CD14-positive monocyte (primary cell): Measurements from ENCODE around the gene NTM. TPM values are rescaled to one million over a fixed set of nuclear protein-coding genes. Genes with fewer than 3 reads are reported as not detected.

Experiments
- DNase-seq, 3 donors: peaks; one replicate each; pipeline ENCODE4 v3.0.0-alpha.2; 2011 to 2022
- H2AFZ ChIP-seq: 2 replicates; pipeline ENCODE4 v1.6.0; 2012; ENCODE audit warnings: mild to moderate bottlenecking, low read depth, low read length, inconsistent platforms; ENCODE audit not compliant: insufficient read depth, poor library complexity, severe bottlenecking
- H3K27ac ChIP-seq, 2 donors: 1 replicate in 1 of 2; 2 replicates in 1 of 2; pipeline ENCODE4 v1.5.1; 2012 to 2013; ENCODE audit warnings: low read length in 2 of 2, control low read depth in 1 of 2, inconsistent platforms in 1 of 2, low read depth in 1 of 2, mild to moderate bottlenecking in 1 of 2
- H3K27me3 ChIP-seq, 2 donors: one replicate each; pipeline versions ENCODE4 v1.6.0 to v1.6.1; 2011 to 2013; ENCODE audit warnings: low read length in 2 of 2; ENCODE audit not compliant: control insufficient read depth in 2 of 2, insufficient read depth in 2 of 2
- H3K36me3 ChIP-seq, 2 donors: replicated peaks in 1 of 2; 1 replicate in 1 of 2; 2 replicates in 1 of 2; pipeline versions ENCODE4 v1.5.1 to v1.6.1; 2012 to 2013; ENCODE audit warnings: low read length in 2 of 2, control low read depth in 1 of 2, inconsistent platforms in 1 of 2, mild to moderate bottlenecking in 1 of 2; ENCODE audit not compliant: insufficient read depth in 2 of 2, control insufficient read depth in 1 of 2
- H3K4me1 ChIP-seq, 2 donors: 1 replicate in 1 of 2; 2 replicates in 1 of 2; pipeline versions ENCODE4 v1.5.1 to v1.6.1; 2012 to 2013; ENCODE audit warnings: low read length in 2 of 2, control low read depth in 1 of 2, inconsistent platforms in 1 of 2, mild to moderate bottlenecking in 1 of 2, moderate library complexity in 1 of 2; ENCODE audit not compliant: insufficient read depth in 2 of 2, control insufficient read depth in 1 of 2
- H3K4me2 ChIP-seq: replicated peaks from 2 replicates; pipeline ENCODE3; 2012; ENCODE audit warnings: low read length, moderate library complexity, mild to moderate bottlenecking; ENCODE audit not compliant: poor library complexity, severe bottlenecking; ENCODE audit errors: extremely low read depth
- H3K4me3 ChIP-seq, 3 experiments: fragments of 200-600 bp in 1 of 3; sonication (generic) in 1 of 3; replicated peaks in 1 of 3; 1 replicate in 2 of 3; 2 replicates in 1 of 3; pipeline ENCODE4 v1.5.1; 2011 to 2013; ENCODE audit warnings: low read length in 3 of 3, mild to moderate bottlenecking in 3 of 3, control low read depth in 2 of 3, low read depth in 2 of 3, inconsistent platforms in 1 of 3, moderate library complexity in 1 of 3
- H3K79me2 ChIP-seq: 2 replicates; pipeline ENCODE4 v1.6.0; 2012; ENCODE audit warnings: mild to moderate bottlenecking, control low read depth, inconsistent platforms, low read length, moderate library complexity; ENCODE audit not compliant: insufficient read depth
- H3K9ac ChIP-seq: 2 replicates; pipeline ENCODE4 v1.6.0; 2017; ENCODE audit warnings: low read length, mild to moderate bottlenecking; ENCODE audit not compliant: insufficient read depth, poor library complexity, severe bottlenecking
- H3K9me3 ChIP-seq, 2 donors: replicated peaks in 1 of 2; 1 replicate in 1 of 2; 2 replicates in 1 of 2; pipeline versions ENCODE4 v1.5.1 to v1.6.1; 2012 to 2013; ENCODE audit warnings: low read length in 2 of 2, control low read depth in 1 of 2; ENCODE audit not compliant: control insufficient read depth in 1 of 2, insufficient read depth in 1 of 2
- H4K20me1 ChIP-seq: 2 replicates; pipeline ENCODE4 v1.6.0; 2012; ENCODE audit warnings: mild to moderate bottlenecking, low read length, control low read depth, moderate library complexity; ENCODE audit not compliant: insufficient read depth
- H3K27ac Mint-ChIP-seq, 7 donors: one replicate each; pipeline ENCODE4 v1.8.0; 2020; ENCODE audit warnings: mild to moderate bottlenecking in 7 of 7, mixed read lengths in 7 of 7, moderate library complexity in 6 of 7, inconsistent platforms in 2 of 7
- H3K27me3 Mint-ChIP-seq, 3 donors: one replicate each; pipeline ENCODE4 v1.8.0; 2021 to 2022; ENCODE audit warnings: low read depth in 3 of 3, mild to moderate bottlenecking in 3 of 3, mixed read lengths in 3 of 3, moderate library complexity in 3 of 3, inconsistent platforms in 1 of 3
- H3K36me3 Mint-ChIP-seq, 2 donors: one replicate each; pipeline ENCODE4 v1.8.0; 2020; ENCODE audit warnings: mixed read lengths in 2 of 2, inconsistent platforms in 1 of 2, mild to moderate bottlenecking in 1 of 2
- H3K4me1 Mint-ChIP-seq: one replicate; pipeline ENCODE4 v1.8.0; 2020; ENCODE audit warnings: mild to moderate bottlenecking, mixed read lengths
- H3K4me3 Mint-ChIP-seq, 2 donors: one replicate each; pipeline ENCODE4 v1.8.0; 2020; ENCODE audit warnings: mild to moderate bottlenecking in 2 of 2, mixed read lengths in 2 of 2, moderate library complexity in 1 of 2
- H3K9me3 Mint-ChIP-seq, 7 donors: one replicate each; pipeline ENCODE4 v1.8.0; 2020 to 2022; ENCODE audit warnings: mixed read lengths in 7 of 7, mild to moderate bottlenecking in 6 of 7, moderate library complexity in 6 of 7, inconsistent platforms in 2 of 7
- CTCF ChIP-seq: fragments of 200-600 bp; IDR thresholded peaks from one replicate; pipeline ENCODE4 v1.8.0; 2022; ENCODE audit warnings: antibody characterized with exemption, mild to moderate bottlenecking
- WGBS: methylation state at CpG from one replicate; pipeline ENCODE4 v1.1.5; 2013; ENCODE audit warnings: missing lambda C conversion rate; ENCODE audit not compliant: insufficient coverage; 5-methylcytosine and 5-hydroxymethylcytosine counted together
- intact Hi-C, 2 donors: fragments of 100-400 bp; cut with micrococcal nuclease; formaldehyde crosslinking; loops; one replicate each; pipeline versions ENCODE4 v1.15.0 to v1.15.1; 2023
- polyA plus RNA-seq, 3 donors: library from polyadenylated mRNA; depleted of rRNA in 1 of 3; unstranded in 2 of 3; stranded (reverse) in 1 of 3; fragments of 300-500 nt in 2 of 3; fragments of >200 nt in 1 of 3; fragmentation: Illumina TruSeq in 2 of 3; gene quantifications; 1 replicate in 2 of 3; 2 replicates in 1 of 3; pipeline ENCODE4 v1.2.3, GENCODE V29; 2012 to 2021

NTM gene
- polyA plus RNA-seq, 3 donors: not detected

- Histone ChIP-seq H3K79me2 (no peaks in the 10 kb centered on the region), H3K4me2 (no peak overlapping the region), H3K9ac (no peak overlapping the region), H3K27ac (no peak overlapping the region), H3K4me1 (peaks cover 9 to 12% of the 10 kb centered on the region in 2 donors), H3K36me3 (no peaks in the 10 kb centered on the region), H3K4me3 (no peak overlapping the region), H3K9me3 (no peaks in the 10 kb centered on the region), H2AFZ (no peak overlapping the region), H3K27me3 (no peaks in the 10 kb centered on the region), H4K20me1 (no peaks in the 10 kb centered on the region)
- no peak overlapping the region for H3K27ac Mint-ChIP-seq
- TF ChIP-seq CTCF: no peak
- peaks cover 0 to 33% (median 6%) of the 10 kb centered on the region in 3 donors for H3K27me3 Mint-ChIP-seq
- H3K4me1 Mint-ChIP-seq: no peaks in the 10 kb centered on the region
- 79% methylated on average over 13 of the region's 21 CpGs for WGBS
- no peak for DNase-seq
- peaks cover 0 to 2% (median 0%) of the 10 kb centered on the region in 7 donors for H3K9me3 Mint-ChIP-seq
- intact Hi-C loops: loop anchor here (10.0 kb wide), 2 partner anchors 249 to 359 kb away; no protein-coding TSS in a partner anchor
- no peaks in the 10 kb centered on the region for H3K36me3 Mint-ChIP-seq
- no peak overlapping the region for H3K4me3 Mint-ChIP-seq
Measured at GRCh38 chr11:132123854-132124835, 753.7 kb downstream of the NTM start.

GRCh38 chr11:132125988-132126871, 755.8 kb downstream of the NTM start:
- no peak for TF ChIP-seq CTCF
- intact Hi-C loops: loop anchor here (2.0 to 10.0 kb wide), 4 partner anchors 251 to 377 kb away; no protein-coding TSS in a partner anchor
- H3K27me3 Mint-ChIP-seq: peaks cover 2 to 29% (median 4%) of the 10 kb centered on the region in 3 donors
- H2AFZ ChIP-seq: peak overlapping the region; percentile 29
- H3K9me3 Mint-ChIP-seq: no peaks in the 10 kb centered on the region
- no peak overlapping the region for H3K27ac Mint-ChIP-seq
- H3K36me3 Mint-ChIP-seq: no peaks in the 10 kb centered on the region
- DNase-seq: peak in 2 of 3 donors; percentile 3 to 9
- H4K20me1 ChIP-seq: no peaks in the 10 kb centered on the region
- H3K4me1 Mint-ChIP-seq: no peaks in the 10 kb centered on the region
- WGBS: 30% methylated on average over 15 of the region's 22 CpGs
- H3K4me3 Mint-ChIP-seq: no peak overlapping the region
- no peak overlapping the region for H3K27ac ChIP-seq
- H3K4me1 ChIP-seq: peaks cover 9 to 12% of the 10 kb centered on the region in 2 donors
- H3K9me3 ChIP-seq: no peaks in the 10 kb centered on the region
- H3K36me3 ChIP-seq: no peaks in the 10 kb centered on the region
- H3K9ac ChIP-seq: peak overlapping the region; percentile 48
- H3K27me3 ChIP-seq: no peaks in the 10 kb centered on the region
- H3K4me2 ChIP-seq: peak overlapping the region; percentile 55
- H3K79me2 ChIP-seq: no peaks in the 10 kb centered on the region
- H3K4me3 ChIP-seq: peak overlapping the region; percentile 25 to 63 (median 35)
